K562 (cell line): ENCODE measurements around the gene GAPDH. TPM values are rescaled to one million over a fixed set of nuclear protein-coding genes. Genes with fewer than 3 reads are reported as not detected.

Source experiments
- ATAC-seq: fragments of 200-7000 bp; cut with Tn5 transposase; 3 replicates; pipeline ENCODE4 v1.9.1; 2020; ENCODE audit warnings: moderate library complexity
- BruUV-seq: library from RNA; stranded (reverse); fragments of 400-500 nt; replicated peaks from 2 replicates; lab custom pipeline; 2021; lab: Mats Ljungman, UMichigan
- CTCF ChIA-PET: fragments of 300-600 bp; formaldehyde crosslinking; extraction: SDS; loops from one replicate; lab custom pipeline; 2021; ENCODE audit warnings: low intra/inter-chr PET ratio; lab: Yijun Ruan, JAX
- POLR2A ChIA-PET: fragments of 300-600, 350-650 bp; sonication (Branson Sonifier 250); formaldehyde crosslinking; extraction: SDS; loops from one replicate; lab custom pipeline; 2021; ENCODE audit warnings: antibody characterized with exemption, inconsistent platforms; lab: Yijun Ruan, JAX
- DNase-seq, 4 experiments: peaks; one replicate each; pipeline versions ENCODE4 v3.0.0 to v3.0.0-alpha.2; 2011 to 2018; ENCODE audit warnings: low spot score in 3 of 4, mixed read lengths in 3 of 4; ENCODE audit errors: extremely low read depth in 1 of 4
- FAIRE-seq: peaks from 2 replicates; lab custom pipeline; 2011; peaks lifted over from hg19 to GRCh38; lab: Jason Lieb, UNC
- H2AFZ ChIP-seq: 2 replicates; pipeline ENCODE4 v1.6.0; 2011; ENCODE audit warnings: low read depth, low read length, control low read depth, inconsistent platforms
- H3K27ac ChIP-seq: fragments of 200-600 bp; 3 replicates; pipeline ENCODE4 v1.8.0; 2011; ENCODE audit warnings: low read depth, mild to moderate bottlenecking, control low read depth, inconsistent platforms, low read length, moderate library complexity, mixed read lengths; ENCODE audit errors: extremely low read depth
- H3K27me3 ChIP-seq, 2 experiments: fragments of 300-600 bp in 1 of 2; 2 replicates in 1 of 2; 3 replicates in 1 of 2; pipeline versions ENCODE4 v1.6.0 to v1.8.0; 2011; ENCODE audit warnings: inconsistent platforms in 2 of 2, low read length in 2 of 2, mild to moderate bottlenecking in 1 of 2, mixed read lengths in 1 of 2, moderate library complexity in 1 of 2; ENCODE audit not compliant: control insufficient read depth in 2 of 2, insufficient read depth in 2 of 2
- H3K36me3 ChIP-seq: fragments of 300-600 bp; 3 replicates; pipeline ENCODE4 v1.8.0; 2011; ENCODE audit warnings: mild to moderate bottlenecking, low read length, inconsistent platforms; ENCODE audit not compliant: control insufficient read depth, insufficient read depth
- H3K4me1 ChIP-seq, 2 experiments: fragments of 200-600 bp in 1 of 2; replicated peaks in 1 of 2; 2 replicates in 1 of 2; 3 replicates in 1 of 2; pipeline versions ENCODE4 v1.5.1 to v1.8.0; 2011; ENCODE audit warnings: inconsistent platforms in 2 of 2, low read length in 2 of 2, mild to moderate bottlenecking in 1 of 2, mixed read lengths in 1 of 2, moderate library complexity in 1 of 2; ENCODE audit not compliant: control insufficient read depth in 2 of 2, insufficient read depth in 2 of 2
- H3K4me2 ChIP-seq: 2 replicates; pipeline ENCODE4 v1.6.1; 2011; ENCODE audit warnings: low read length, control low read depth, inconsistent platforms, mixed read lengths; ENCODE audit not compliant: insufficient read depth
- H3K4me3 ChIP-seq: fragments of 200-600 bp; sonication (generic), shearing (Covaris generic); 2 replicates; pipeline ENCODE4 v1.5.1; 2016; ENCODE audit warnings: control low read depth, inconsistent platforms
- H3K79me2 ChIP-seq: fragments of 200-600 bp; 3 replicates; pipeline ENCODE4 v1.8.0; 2011; ENCODE audit warnings: low read length, inconsistent platforms; ENCODE audit not compliant: control insufficient read depth, insufficient read depth
- H3K9ac ChIP-seq, 2 experiments: 2 replicates each; pipeline versions ENCODE4 v1.6.0 to v1.6.1; 2011; ENCODE audit warnings: low read depth in 2 of 2, low read length in 2 of 2, control low read depth in 1 of 2, inconsistent platforms in 1 of 2, mild to moderate bottlenecking in 1 of 2, mixed read lengths in 1 of 2; ENCODE audit not compliant: insufficient read depth in 1 of 2
- H3K9me1 ChIP-seq: one replicate; pipeline ENCODE4 v1.6.0; 2011; ENCODE audit warnings: inconsistent platforms, mild to moderate bottlenecking, low read length, moderate library complexity; ENCODE audit not compliant: control insufficient read depth, insufficient read depth
- H3K9me3 ChIP-seq: replicated peaks from 2 replicates; pipeline ENCODE4 v1.5.1; 2011; ENCODE audit warnings: low read depth, low read length, inconsistent platforms; ENCODE audit not compliant: control insufficient read depth, insufficient read depth
- H4K20me1 ChIP-seq: replicated peaks from 2 replicates; pipeline ENCODE4 v1.6.1; 2011; ENCODE audit warnings: low read length, inconsistent platforms, mixed read lengths; ENCODE audit not compliant: control insufficient read depth, insufficient read depth
- ARID2 ChIP-seq: fragments of 450-650 bp; IDR thresholded peaks from 2 replicates; pipeline ENCODE4 v1.6.1; 2017; ENCODE audit warnings: antibody characterized with exemption, mild to moderate bottlenecking
- ATF7 ChIP-seq: fragments of 450-650 bp; IDR thresholded peaks from 2 replicates; pipeline ENCODE4 v1.7.1; 2014; ENCODE audit warnings: mild to moderate bottlenecking, moderate library complexity
- CBX1 ChIP-seq: sonication (generic); IDR thresholded peaks from 2 replicates; pipeline ENCODE4 v1.6.1; 2016; ENCODE audit warnings: antibody characterized with exemption, low read depth, mild to moderate bottlenecking
- CEBPB ChIP-seq: fragments of 450-650 bp; IDR thresholded peaks from 2 replicates; pipeline ENCODE4 v1.6.1; 2016; ENCODE audit warnings: missing genetic modification characterization, missing compliant biosample characterization
- CHD1 ChIP-seq: fragments of 200-600 bp; sonication (generic); IDR thresholded peaks from one replicate; pipeline ENCODE4 v1.6.1; 2012; ENCODE audit warnings: mild to moderate bottlenecking, moderate library complexity, low read length, inconsistent platforms
- DMBX1 ChIP-seq: fragments of 250-450 bp; sonication (Bioruptor Pico); IDR thresholded peaks from 2 replicates; pipeline ENCODE4 v1.8.0; 2022; ENCODE audit warnings: inconsistent platforms, mild to moderate bottlenecking, moderate library complexity, borderline replicate concordance
- MCM3 ChIP-seq: fragments of 450-650 bp; IDR thresholded peaks from 2 replicates; pipeline ENCODE4 v1.6.1; 2016
- MXI1 ChIP-seq: IDR thresholded peaks from 2 replicates; pipeline ENCODE4 v1.6.1; 2011; ENCODE audit warnings: low read depth, mild to moderate bottlenecking, improper control_type of control experiment, low read length
- NEUROD1 ChIP-seq: fragments of 150-350 bp; IDR thresholded peaks from 2 replicates; pipeline ENCODE4 v1.6.1; 2014; ENCODE audit warnings: borderline replicate concordance, low read length, low read depth; ENCODE audit not compliant: partially characterized antibody
- PCBP1 ChIP-seq: fragments of 200-400 bp; formaldehyde crosslinking; IDR thresholded peaks from 2 replicates; pipeline ENCODE4 v1.6.1; 2018; ENCODE audit warnings: mild to moderate bottlenecking, low read depth, low read length; ENCODE audit not compliant: poor library complexity, severe bottlenecking
- POLR2A ChIP-seq: fragments of 450-650 bp; conservative IDR thresholded peaks from 2 replicates; pipeline ENCODE4 v1.6.1; 2016
- RBM39 ChIP-seq: fragments of 200-400 bp; formaldehyde crosslinking; optimal IDR thresholded peaks from 2 replicates; pipeline ENCODE3; 2018; ENCODE audit warnings: low read depth, low read length
- SNIP1 ChIP-seq: fragments of 450-650 bp; IDR thresholded peaks from 2 replicates; pipeline ENCODE4 v1.7.1; 2017; ENCODE audit warnings: low read depth, mild to moderate bottlenecking
- SREBF1 ChIP-seq: fragments of 150-350 bp; IDR thresholded peaks from 2 replicates; pipeline ENCODE4 v1.6.1; 2014; ENCODE audit warnings: antibody characterized with exemption, low read depth, low read length, borderline replicate concordance
- ZFX ChIP-seq: sonication (generic); formaldehyde crosslinking; IDR thresholded peaks from 2 replicates; pipeline ENCODE4 v1.8.0; 2022; ENCODE audit warnings: mild to moderate bottlenecking, missing genetic modification reagents, moderate library complexity
- ZNF224 ChIP-seq: sonication (generic); formaldehyde crosslinking; IDR thresholded peaks from 2 replicates; pipeline ENCODE4 v1.8.0; 2022; ENCODE audit warnings: mild to moderate bottlenecking, missing genetic modification reagents
- WGBS: fragments of 100-300 bp; shearing (Covaris generic); methylation state at CpG from one replicate; pipeline ENCODE4 v1.1.6; 2016; ENCODE audit warnings: low coverage, mixed read lengths; ENCODE audit not compliant: insufficient coverage; ENCODE audit errors: missing lambda C conversion rate; 5-methylcytosine and 5-hydroxymethylcytosine counted together
- in situ Hi-C: fragments of 300-500 bp; cut with MboI; formaldehyde crosslinking; loops from 4 replicates; pipeline ENCODE4 v1.15.0; 2018; ENCODE audit warnings: inconsistent platforms, mixed read lengths
- intact Hi-C: fragments of 100-400 bp; cut with micrococcal nuclease; formaldehyde crosslinking; loops from 2 replicates; pipeline ENCODE4 v1.14.2; 2022
- polyA plus RNA-seq, 8 experiments: library from polyadenylated mRNA; depleted of rRNA in 4 of 8; stranded (reverse) in 5 of 8; unstranded in 3 of 8; fragments of >200 nt; fragmentation: Nextera tagmentation in 2 of 8; fragmentation: Illumina TruSeq in 1 of 8; extraction: Ambion mirVana in 2 of 8; extraction: Trizol in 1 of 8; gene quantifications; 2 replicates each; pipeline versions ENCODE4 v1.2.1 to v1.2.3, GENCODE V29; 2011 to 2014; ENCODE audit warnings: inconsistent platforms in 1 of 8, missing spikeins in 1 of 8
- total RNA-seq, 7 experiments: library from RNA; depleted of rRNA in 6 of 7; stranded (reverse); fragments of >200 nt in 6 of 7; fragmentation: Illumina TruSeq in 2 of 7; extraction: Trizol in 2 of 7; gene quantifications; 2 replicates each; pipeline versions ENCODE4 v1.2.1 to v1.2.3, GENCODE V29; 2011 to 2021; ENCODE audit warnings: low replicate concordance in 1 of 7
- TF ChIP-seq, protein P1 (sequence below): fragments of 450-650 bp; formaldehyde crosslinking; IDR thresholded peaks from 2 replicates; pipeline ENCODE4 v1.4.0; 2022; ENCODE audit warnings: mild to moderate bottlenecking, moderate library complexity

Gene GAPDH
- total and polyA plus RNA-seq, 9 of the 15 experiments (the other 6 are each of a cell fraction or from before 2014, with no cell fraction given), result 2,206 to 6,793 (median 4,217) TPM

DNA sequence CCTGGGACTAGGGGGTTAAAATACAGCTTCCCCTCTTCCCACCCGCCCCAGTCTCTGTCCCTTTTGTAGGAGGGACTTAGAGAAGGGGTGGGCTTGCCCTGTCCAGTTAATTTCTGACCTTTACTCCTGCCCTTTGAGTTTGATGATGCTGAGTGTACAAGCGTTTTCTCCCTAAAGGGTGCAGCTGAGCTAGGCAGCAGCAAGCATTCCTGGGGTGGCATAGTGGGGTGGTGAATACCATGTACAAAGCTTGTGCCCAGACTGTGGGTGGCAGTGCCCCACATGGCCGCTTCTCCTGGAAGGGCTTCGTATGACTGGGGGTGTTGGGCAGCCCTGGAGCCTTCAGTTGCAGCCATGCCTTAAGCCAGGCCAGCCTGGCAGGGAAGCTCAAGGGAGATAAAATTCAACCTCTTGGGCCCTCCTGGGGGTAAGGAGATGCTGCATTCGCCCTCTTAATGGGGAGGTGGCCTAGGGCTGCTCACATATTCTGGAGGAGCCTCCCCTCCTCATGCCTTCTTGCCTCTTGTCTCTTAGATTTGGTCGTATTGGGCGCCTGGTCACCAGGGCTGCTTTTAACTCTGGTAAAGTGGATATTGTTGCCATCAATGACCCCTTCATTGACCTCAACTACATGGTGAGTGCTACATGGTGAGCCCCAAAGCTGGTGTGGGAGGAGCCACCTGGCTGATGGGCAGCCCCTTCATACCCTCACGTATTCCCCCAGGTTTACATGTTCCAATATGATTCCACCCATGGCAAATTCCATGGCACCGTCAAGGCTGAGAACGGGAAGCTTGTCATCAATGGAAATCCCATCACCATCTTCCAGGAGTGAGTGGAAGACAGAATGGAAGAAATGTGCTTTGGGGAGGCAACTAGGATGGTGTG, 1.9 kb downstream of the GAPDH start:
- peak in 1 of 4 experiments; percentile 11 for DNase-seq

More for the DNA sequence above, 1.9 kb downstream of the GAPDH start:
- no TSS peak for BruUV-seq
- Histone ChIP-seq H3K4me2 (peak overlapping the region; percentile 93), H3K36me3 (peaks cover 52% of the 10 kb centered on the region), H3K9me1 (no peaks in the 10 kb centered on the region), H3K4me1 (peaks cover 45 to 80% of the 10 kb centered on the region in 2 experiments; a peak in 4 of 5 replicates), H3K9ac (peak overlapping the region; percentile 84 to 100), H2AFZ (no peak overlapping the region), H3K27me3 (no peaks in the 10 kb centered on the region), H3K79me2 (peaks cover 63% of the 10 kb centered on the region), H3K27ac (peak overlapping the region; percentile 87), H3K9me3 (no peaks in the 10 kb centered on the region), H4K20me1 (peaks cover 38% of the 10 kb centered on the region), H3K4me3 (peak overlapping the region; percentile 84)
- ChIA-PET CTCF (no interaction called here), POLR2A (interaction anchor here (1.0 to 2.6 kb wide), 4 partner anchors 9 to 147 kb away, joined by 3 to 20 read pairs (median 3); no protein-coding TSS in a partner anchor)
- intact Hi-C loops, result loop anchor here (2.0 to 10.0 kb wide), 2 partner anchors 41 to 211 kb away; partner anchors contain the start of gene NCAPD2
- in situ Hi-C loops, result no loop called here
- FAIRE-seq (no peak), ATAC-seq (no peak)
- TF ChIP-seq PCBP1 (no peak), CBX1 (no peak), MXI1 (no peak), SNIP1 (no peak), SREBF1 (no peak), CHD1 (peak; percentile 7), NEUROD1 (no peak), DMBX1 (CRISPR knock-in tag) (no peak), RBM39 (peak; percentile 71), ATF7 (no peak), ZNF224 (CRISPR knock-in tag) (no peak), ARID2 (no peak), ZFX (no peak), CEBPB (tag) (no peak), POLR2A (peak; percentile 24; the same call in 1 of the 2 replicates), MCM3 (no peak)
- TF ChIP-seq, protein P1, sequence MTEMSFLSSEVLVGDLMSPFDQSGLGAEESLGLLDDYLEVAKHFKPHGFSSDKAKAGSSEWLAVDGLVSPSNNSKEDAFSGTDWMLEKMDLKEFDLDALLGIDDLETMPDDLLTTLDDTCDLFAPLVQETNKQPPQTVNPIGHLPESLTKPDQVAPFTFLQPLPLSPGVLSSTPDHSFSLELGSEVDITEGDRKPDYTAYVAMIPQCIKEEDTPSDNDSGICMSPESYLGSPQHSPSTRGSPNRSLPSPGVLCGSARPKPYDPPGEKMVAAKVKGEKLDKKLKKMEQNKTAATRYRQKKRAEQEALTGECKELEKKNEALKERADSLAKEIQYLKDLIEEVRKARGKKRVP (CRISPR knock-in tag), result no peak
- WGBS, result 21% methylated on average over 8 of the region's 10 CpGs
